DOHH2 (cell line): ENCODE data around the gene ATXN7.

ENCODE experiments used
- EZH2phosphoT487 ChIP-seq: fragments of 200-600 bp; sonication (generic); IDR thresholded peaks from 2 replicates; pipeline ENCODE4 v1.6.1; 2017; ENCODE audit warnings: borderline replicate concordance, mild to moderate bottlenecking, antibody characterized with exemption, low read length, moderate library complexity, mixed read lengths
- TF ChIP-seq, protein P1 (sequence below): fragments of 200-600 bp; sonication (generic); IDR thresholded peaks from one replicate; pipeline ENCODE4 v1.5.1; 2014; ENCODE audit warnings: antibody characterized with exemption, mild to moderate bottlenecking, low read depth, low read length; ENCODE audit not compliant: poor library complexity, severe bottlenecking

DNA sequence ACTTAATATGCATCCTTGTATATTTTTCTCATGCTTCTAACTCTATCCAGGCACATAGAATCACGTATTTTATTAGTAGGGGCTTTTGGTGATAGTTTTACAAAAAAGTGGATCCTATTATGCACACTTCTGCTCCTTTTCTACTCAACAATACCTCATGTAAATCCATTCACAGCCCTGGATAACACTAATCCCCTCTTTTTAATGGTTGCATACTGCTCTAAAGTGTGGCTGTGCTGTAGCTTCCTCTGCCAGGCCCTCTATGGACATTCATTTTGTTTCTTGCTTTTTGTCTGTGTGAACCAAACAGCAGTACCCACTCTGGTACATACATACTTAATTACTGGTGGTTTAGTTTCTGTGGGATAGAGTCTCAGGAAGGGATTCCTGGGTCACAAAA lies 99.8 kb downstream of the ATXN7 start:
- TF ChIP-seq, protein P1, sequence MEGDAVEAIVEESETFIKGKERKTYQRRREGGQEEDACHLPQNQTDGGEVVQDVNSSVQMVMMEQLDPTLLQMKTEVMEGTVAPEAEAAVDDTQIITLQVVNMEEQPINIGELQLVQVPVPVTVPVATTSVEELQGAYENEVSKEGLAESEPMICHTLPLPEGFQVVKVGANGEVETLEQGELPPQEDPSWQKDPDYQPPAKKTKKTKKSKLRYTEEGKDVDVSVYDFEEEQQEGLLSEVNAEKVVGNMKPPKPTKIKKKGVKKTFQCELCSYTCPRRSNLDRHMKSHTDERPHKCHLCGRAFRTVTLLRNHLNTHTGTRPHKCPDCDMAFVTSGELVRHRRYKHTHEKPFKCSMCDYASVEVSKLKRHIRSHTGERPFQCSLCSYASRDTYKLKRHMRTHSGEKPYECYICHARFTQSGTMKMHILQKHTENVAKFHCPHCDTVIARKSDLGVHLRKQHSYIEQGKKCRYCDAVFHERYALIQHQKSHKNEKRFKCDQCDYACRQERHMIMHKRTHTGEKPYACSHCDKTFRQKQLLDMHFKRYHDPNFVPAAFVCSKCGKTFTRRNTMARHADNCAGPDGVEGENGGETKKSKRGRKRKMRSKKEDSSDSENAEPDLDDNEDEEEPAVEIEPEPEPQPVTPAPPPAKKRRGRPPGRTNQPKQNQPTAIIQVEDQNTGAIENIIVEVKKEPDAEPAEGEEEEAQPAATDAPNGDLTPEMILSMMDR: no peak
- no peak for TF ChIP-seq EZH2phosphoT487
